Measurements from ENCODE around the gene TGFBR2.
A peak's percentile ranks its signal among the peaks of the same experiment; 100 is the strongest.

Gene TGFBR2

DNA sequence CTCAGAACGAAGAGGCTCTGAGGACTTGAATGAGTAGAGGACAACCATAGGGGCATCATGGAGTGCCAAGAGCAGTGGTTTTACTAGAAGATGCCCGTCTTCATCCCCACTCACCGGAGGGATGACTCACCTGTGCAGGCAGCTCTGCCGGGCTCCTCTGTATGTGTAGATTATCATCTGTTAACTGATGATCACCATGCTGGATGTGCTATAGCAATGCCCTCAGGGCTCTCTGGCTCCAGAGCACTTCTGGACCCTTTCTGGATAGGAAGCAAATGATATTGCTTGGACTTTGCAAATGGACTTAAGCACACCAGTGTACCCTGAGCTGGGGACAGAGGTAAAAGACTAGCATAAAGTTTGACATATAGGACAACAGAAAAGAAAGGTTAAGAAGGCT lies 10.2 kb upstream of the TGFBR2 start:
- no peaks in the 10 kb centered on the region for H3K27me3 ChIP-seq
- no peaks in the 10 kb centered on the region for H3K9me3 ChIP-seq
- TF ChIP-seq, protein P1, sequence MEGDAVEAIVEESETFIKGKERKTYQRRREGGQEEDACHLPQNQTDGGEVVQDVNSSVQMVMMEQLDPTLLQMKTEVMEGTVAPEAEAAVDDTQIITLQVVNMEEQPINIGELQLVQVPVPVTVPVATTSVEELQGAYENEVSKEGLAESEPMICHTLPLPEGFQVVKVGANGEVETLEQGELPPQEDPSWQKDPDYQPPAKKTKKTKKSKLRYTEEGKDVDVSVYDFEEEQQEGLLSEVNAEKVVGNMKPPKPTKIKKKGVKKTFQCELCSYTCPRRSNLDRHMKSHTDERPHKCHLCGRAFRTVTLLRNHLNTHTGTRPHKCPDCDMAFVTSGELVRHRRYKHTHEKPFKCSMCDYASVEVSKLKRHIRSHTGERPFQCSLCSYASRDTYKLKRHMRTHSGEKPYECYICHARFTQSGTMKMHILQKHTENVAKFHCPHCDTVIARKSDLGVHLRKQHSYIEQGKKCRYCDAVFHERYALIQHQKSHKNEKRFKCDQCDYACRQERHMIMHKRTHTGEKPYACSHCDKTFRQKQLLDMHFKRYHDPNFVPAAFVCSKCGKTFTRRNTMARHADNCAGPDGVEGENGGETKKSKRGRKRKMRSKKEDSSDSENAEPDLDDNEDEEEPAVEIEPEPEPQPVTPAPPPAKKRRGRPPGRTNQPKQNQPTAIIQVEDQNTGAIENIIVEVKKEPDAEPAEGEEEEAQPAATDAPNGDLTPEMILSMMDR (IDR thresholded peaks at IDR 0.05): no peak
- H3K36me3 ChIP-seq: no peaks in the 10 kb centered on the region
- H3K4me1 ChIP-seq (ENCODE audit: control insufficient read depth in 1 of 2, insufficient read depth in 1 of 2, low read depth in 1 of 2, low read length in 1 of 2): peaks cover 0 to 7% of the 10 kb centered on the region in 2 experiments
- no peak overlapping the region for H3K27ac ChIP-seq
- H3K4me3 ChIP-seq (ENCODE audit: low read depth in 1 of 2, low read length in 1 of 2): no peak overlapping the region

DNA sequence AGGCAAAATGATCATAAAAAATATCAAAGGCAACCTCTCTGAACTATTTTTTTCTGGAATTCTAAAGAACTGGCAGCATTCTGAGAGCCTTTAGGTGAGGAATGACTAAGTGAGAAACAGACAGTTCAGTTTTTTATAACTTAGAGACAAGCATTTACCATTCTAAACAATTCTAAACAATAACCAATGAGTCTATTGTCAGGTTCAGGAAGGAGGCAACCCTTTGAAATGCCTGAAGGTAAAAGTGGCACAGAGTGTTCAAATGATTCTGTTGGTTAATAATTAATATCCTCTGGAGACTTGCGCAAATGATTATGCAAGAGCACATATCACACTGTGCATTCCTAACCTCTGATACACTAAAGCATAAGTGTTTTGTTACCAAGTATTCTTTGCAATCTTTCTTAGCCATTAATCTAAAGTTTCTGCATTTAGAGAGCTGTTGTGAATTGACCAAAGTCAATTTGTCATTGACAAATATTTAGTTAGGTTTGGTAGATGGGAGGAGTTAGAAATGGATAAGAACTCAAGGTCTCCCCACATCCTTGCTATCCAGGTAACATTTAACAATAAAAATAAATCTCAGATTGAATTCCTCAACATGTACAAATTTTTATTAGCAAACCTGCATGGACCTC lies 9.2 kb upstream of the TGFBR2 start:
- Histone ChIP-seq H3K4me3 (ENCODE audit: low read depth in 1 of 2, low read length in 1 of 2) (no peak overlapping the region), H3K27me3 (no peaks in the 10 kb centered on the region), H3K27ac (no peak overlapping the region), H3K9me3 (no peaks in the 10 kb centered on the region), H3K36me3 (no peaks in the 10 kb centered on the region), H3K4me1 (ENCODE audit: control insufficient read depth in 1 of 2, insufficient read depth in 1 of 2, low read depth in 1 of 2, low read length in 1 of 2) (peaks cover under 1 to 7% of the 10 kb centered on the region in 2 experiments)
- TF ChIP-seq, protein P1 (IDR thresholded peaks at IDR 0.05): no peak

DNA sequence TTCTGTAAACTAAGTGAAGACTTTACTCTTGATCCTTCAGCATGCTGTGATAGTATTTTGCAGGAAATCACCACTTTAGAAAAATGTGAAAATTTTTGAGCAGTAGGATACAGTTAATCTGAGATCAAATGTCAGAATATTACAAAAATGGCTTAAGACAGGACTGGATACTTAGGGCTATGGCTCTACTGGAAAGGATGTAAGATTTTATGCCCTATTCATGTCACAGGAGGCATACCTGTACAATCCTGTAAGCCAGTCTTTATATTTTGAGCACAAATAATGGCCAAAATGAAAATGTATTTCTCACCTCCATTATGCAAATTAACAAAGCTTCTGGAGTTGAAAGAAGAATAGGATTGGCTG lies 8.6 kb upstream of the TGFBR2 start:
- Histone ChIP-seq H3K4me1 (ENCODE audit: control insufficient read depth in 1 of 2, insufficient read depth in 1 of 2, low read depth in 1 of 2, low read length in 1 of 2) (peaks cover 6 to 12% of the 10 kb centered on the region in 2 experiments), H3K36me3 (no peaks in the 10 kb centered on the region), H3K27ac (no peak overlapping the region), H3K9me3 (no peaks in the 10 kb centered on the region), H3K27me3 (no peaks in the 10 kb centered on the region), H3K4me3 (ENCODE audit: low read depth in 1 of 2, low read length in 1 of 2) (no peak overlapping the region)
- TF ChIP-seq, protein P1 (IDR thresholded peaks at IDR 0.05): no peak

DNA sequence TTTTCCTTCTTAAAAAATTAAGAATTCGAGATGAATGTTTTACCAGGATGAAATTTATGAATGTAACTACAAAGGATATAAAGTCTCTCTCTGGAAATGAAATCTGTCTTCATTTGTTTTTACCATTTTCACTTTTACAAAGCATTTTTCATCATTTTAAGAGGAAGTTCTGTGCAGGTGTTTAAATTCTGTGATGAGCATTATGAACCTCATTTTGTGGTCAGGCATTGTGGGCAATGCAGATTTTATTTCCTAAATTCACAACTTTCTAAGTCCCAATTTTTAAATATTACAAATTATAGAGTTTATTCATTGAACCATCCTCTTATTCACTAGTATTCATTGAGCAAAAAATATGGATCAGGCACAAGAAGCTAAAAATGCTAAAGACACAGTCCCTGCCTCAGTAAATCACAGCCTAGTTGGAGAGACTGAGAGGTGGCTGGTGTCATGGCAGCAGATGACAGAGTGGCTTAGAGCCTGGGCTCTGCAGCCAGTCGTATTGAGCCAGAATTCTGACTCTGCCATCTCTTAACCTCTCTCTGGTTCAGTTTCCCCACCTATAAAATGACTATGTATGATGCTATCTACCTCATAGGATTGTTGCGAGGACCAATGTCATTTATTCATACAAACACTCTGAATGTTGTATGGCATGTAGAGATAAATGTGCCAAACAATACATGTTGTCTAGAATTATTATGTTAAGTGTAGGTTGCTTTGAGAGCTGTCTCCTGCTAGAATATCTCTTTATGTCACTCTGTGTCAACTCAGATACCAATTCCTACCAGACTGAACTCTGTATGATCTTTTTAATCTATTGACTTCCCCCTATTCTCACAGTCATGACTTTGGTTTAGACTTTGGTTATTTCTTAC lies 7.5 kb upstream of the TGFBR2 start:
- Histone ChIP-seq H3K9me3 (no peaks in the 10 kb centered on the region), H3K36me3 (no peaks in the 10 kb centered on the region), H3K27me3 (no peaks in the 10 kb centered on the region), H3K4me3 (ENCODE audit: low read depth in 1 of 2, low read length in 1 of 2) (no peak overlapping the region), H3K27ac (no peak overlapping the region), H3K4me1 (ENCODE audit: control insufficient read depth in 1 of 2, insufficient read depth in 1 of 2, low read depth in 1 of 2, low read length in 1 of 2) (peaks cover 17 to 24% of the 10 kb centered on the region in 2 experiments)
- TF ChIP-seq, protein P1 (IDR thresholded peaks at IDR 0.05): no peak

DNA sequence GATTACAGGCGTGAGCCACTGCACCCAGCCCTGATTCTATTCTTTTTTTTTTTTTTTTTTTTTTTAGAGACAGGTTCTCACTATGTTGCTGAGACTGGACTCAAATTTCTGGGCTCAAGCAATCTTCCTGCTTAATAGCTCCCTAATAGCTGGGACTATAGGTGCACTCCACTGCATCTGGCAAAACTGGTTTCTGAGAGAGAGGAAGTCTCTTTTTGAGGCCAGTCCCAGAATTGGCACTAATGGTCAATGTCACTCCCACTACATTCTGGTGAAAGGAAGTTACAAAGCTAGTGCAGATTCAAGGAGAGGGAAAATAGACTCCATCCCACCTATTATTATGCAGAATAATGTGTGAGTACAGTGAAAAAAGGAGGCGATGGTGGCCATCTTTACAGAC lies 5.8 kb upstream of the TGFBR2 start:
- no peaks in the 10 kb centered on the region for H3K36me3 ChIP-seq
- TF ChIP-seq, protein P1 (IDR thresholded peaks at IDR 0.05): no peak
- no peak overlapping the region for H3K4me3 ChIP-seq (ENCODE audit: low read depth in 1 of 2, low read length in 1 of 2)
- H3K27me3 ChIP-seq: no peaks in the 10 kb centered on the region
- peaks cover 34 to 39% of the 10 kb centered on the region in 2 experiments for H3K4me1 ChIP-seq (ENCODE audit: control insufficient read depth in 1 of 2, insufficient read depth in 1 of 2, low read depth in 1 of 2, low read length in 1 of 2)
- peak overlapping the region; percentile 1 for H3K27ac ChIP-seq
- no peaks in the 10 kb centered on the region for H3K9me3 ChIP-seq
